Measurements from ENCODE around the gene OSMR.

OSMR gene

DNA sequence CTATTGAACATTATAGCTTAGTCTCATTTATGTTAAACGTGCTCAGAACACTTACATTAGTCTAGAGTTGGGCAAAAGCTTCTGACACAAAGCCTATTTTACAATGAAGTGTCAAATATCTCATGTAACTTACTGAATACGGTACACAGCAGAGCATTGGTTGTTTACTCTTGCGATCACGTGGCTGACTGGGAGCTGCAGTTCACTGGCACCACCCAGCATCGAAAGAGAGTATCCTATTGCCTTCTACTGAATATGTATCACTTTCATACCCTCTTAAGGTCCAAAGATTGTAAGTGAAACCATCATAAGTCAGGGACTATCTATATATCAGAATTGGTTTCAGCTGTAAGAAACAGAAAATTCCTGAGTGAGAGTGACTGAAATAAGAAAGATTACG lies 42.6 kb upstream of the OSMR start:
- no peaks in the 10 kb centered on the region for H3K9me2 ChIP-seq (replicated peaks; ENCODE audit: insufficient read depth, low read length)
- no peak overlapping the region for H2AFZ ChIP-seq (ENCODE audit: low read depth, low read length, severe bottlenecking)
- H3K9ac ChIP-seq (ENCODE audit: low read length), result no peak overlapping the region
- no peak overlapping the region for H3K4me3 ChIP-seq (ENCODE audit: insufficient read depth, low read length, poor library complexity, severe bottlenecking)
- H3K9me3 ChIP-seq (ENCODE audit: insufficient read depth, low read length), result no peaks in the 10 kb centered on the region
- no peak overlapping the region for H3K27ac ChIP-seq (ENCODE audit: low read depth, low read length)
- H3F3A ChIP-seq (ENCODE audit: insufficient read depth), result no peaks in the 10 kb centered on the region
- H4K20me1 ChIP-seq (ENCODE audit: low read depth, low read length), result no peaks in the 10 kb centered on the region
- no peaks in the 10 kb centered on the region for H3K36me3 ChIP-seq (ENCODE audit: low read length)
- no peaks in the 10 kb centered on the region for H3K27me3 ChIP-seq (ENCODE audit: low read length)
- H3K4me2 ChIP-seq (ENCODE audit: low read depth, low read length, poor library complexity, severe bottlenecking), result no peak overlapping the region
- no peaks in the 10 kb centered on the region for H3K79me2 ChIP-seq (ENCODE audit: insufficient read depth, low read length)
- TF ChIP-seq, protein P1, sequence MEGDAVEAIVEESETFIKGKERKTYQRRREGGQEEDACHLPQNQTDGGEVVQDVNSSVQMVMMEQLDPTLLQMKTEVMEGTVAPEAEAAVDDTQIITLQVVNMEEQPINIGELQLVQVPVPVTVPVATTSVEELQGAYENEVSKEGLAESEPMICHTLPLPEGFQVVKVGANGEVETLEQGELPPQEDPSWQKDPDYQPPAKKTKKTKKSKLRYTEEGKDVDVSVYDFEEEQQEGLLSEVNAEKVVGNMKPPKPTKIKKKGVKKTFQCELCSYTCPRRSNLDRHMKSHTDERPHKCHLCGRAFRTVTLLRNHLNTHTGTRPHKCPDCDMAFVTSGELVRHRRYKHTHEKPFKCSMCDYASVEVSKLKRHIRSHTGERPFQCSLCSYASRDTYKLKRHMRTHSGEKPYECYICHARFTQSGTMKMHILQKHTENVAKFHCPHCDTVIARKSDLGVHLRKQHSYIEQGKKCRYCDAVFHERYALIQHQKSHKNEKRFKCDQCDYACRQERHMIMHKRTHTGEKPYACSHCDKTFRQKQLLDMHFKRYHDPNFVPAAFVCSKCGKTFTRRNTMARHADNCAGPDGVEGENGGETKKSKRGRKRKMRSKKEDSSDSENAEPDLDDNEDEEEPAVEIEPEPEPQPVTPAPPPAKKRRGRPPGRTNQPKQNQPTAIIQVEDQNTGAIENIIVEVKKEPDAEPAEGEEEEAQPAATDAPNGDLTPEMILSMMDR (IDR thresholded peaks at IDR 0.05; ENCODE audit: insufficient read depth, low read length, poor library complexity, severe bottlenecking), result no peak
- no peak for TF ChIP-seq EZH2phosphoT487 (conservative IDR thresholded peaks at IDR 0.05; ENCODE audit: low read length)

DNA sequence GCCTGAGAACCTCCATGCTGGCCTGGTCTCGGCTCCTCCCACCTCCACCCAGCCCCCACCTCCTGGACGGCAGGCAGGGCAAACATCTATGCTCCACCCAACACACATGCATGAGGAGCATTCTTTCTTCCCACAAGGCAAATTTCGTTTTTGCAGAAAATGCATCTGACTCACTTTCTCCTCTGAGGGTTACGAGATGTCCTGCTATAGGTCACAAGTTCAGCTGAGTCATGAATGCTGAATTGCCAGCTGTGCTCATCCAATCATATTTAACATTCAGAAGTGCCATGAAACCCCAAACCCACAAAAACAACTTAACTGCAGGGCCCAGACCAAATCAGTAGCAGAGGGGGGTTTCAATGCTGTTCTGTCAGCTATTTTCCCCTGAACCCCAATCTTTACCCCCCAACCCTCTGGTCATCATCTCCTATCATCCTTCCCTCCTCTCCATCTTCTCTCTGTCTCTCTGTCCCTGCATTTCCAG lies 39.0 kb upstream of the OSMR start:
- Histone ChIP-seq H3K36me3 (ENCODE audit: low read length) (no peaks in the 10 kb centered on the region), H3F3A (ENCODE audit: insufficient read depth) (no peaks in the 10 kb centered on the region), H3K9ac (ENCODE audit: low read length) (no peak overlapping the region), H3K4me3 (ENCODE audit: insufficient read depth, low read length, poor library complexity, severe bottlenecking) (no peak overlapping the region), H4K20me1 (ENCODE audit: low read depth, low read length) (no peaks in the 10 kb centered on the region), H3K4me2 (ENCODE audit: low read depth, low read length, poor library complexity, severe bottlenecking) (no peak overlapping the region), H3K79me2 (ENCODE audit: insufficient read depth, low read length) (no peaks in the 10 kb centered on the region), H3K27ac (ENCODE audit: low read depth, low read length) (no peak overlapping the region), H3K9me3 (ENCODE audit: insufficient read depth, low read length) (no peaks in the 10 kb centered on the region), H3K27me3 (ENCODE audit: low read length) (no peaks in the 10 kb centered on the region), H2AFZ (ENCODE audit: low read depth, low read length, severe bottlenecking) (no peak overlapping the region), H3K9me2 (replicated peaks; ENCODE audit: insufficient read depth, low read length) (no peaks in the 10 kb centered on the region)
- TF ChIP-seq, protein P1 (IDR thresholded peaks at IDR 0.05; ENCODE audit: insufficient read depth, low read length, poor library complexity, severe bottlenecking), result no peak
- TF ChIP-seq EZH2phosphoT487 (conservative IDR thresholded peaks at IDR 0.05; ENCODE audit: low read length), result no peak

DNA sequence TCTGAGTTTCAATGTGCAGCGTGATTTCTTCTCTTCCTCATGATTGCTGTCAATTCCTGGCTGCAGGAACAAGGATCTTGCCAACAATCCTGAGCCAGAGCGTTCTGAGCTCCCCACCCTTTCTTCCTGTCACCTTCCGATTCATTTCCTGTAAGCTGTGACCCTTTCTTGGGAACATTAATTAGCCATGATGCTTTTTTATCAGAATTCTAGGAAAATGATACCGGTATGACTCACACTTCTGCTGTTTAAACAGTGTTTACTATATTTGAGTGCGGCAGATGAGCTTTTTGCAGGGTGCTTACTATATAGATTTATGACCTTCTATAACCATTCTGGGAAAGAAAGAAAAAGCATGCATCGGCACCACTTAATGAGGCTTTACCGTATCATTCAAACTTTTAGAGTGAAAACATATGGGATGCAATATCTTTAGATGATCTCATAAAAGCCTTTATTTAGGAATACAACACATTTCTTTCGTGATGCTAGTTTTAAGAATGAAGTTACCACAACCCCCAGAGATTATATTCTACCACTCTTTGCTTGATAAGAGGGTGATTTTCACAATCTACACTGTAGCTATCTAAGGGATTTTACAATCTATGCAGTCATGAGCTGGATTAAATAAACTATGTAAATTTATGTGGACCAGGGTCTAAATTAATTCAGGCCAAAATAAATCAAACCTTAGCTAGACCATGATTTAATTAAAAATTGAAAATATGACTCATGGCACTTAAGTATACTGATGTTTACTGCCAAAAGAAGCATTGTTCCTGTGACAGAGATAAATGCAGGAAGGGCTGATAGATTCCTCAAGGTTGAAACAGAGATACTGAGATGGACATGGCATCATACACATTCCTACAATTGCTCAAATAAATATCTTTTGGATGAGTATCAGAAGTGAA lies 38.0 kb upstream of the OSMR start:
- Histone ChIP-seq H4K20me1 (ENCODE audit: low read depth, low read length) (no peaks in the 10 kb centered on the region), H3K4me2 (ENCODE audit: low read depth, low read length, poor library complexity, severe bottlenecking) (no peak overlapping the region), H3F3A (ENCODE audit: insufficient read depth) (no peaks in the 10 kb centered on the region), H3K9me3 (ENCODE audit: insufficient read depth, low read length) (no peaks in the 10 kb centered on the region), H3K4me3 (ENCODE audit: insufficient read depth, low read length, poor library complexity, severe bottlenecking) (no peak overlapping the region), H3K27me3 (ENCODE audit: low read length) (no peaks in the 10 kb centered on the region), H3K79me2 (ENCODE audit: insufficient read depth, low read length) (no peaks in the 10 kb centered on the region), H3K27ac (ENCODE audit: low read depth, low read length) (no peak overlapping the region), H3K9ac (ENCODE audit: low read length) (no peak overlapping the region), H3K36me3 (ENCODE audit: low read length) (no peaks in the 10 kb centered on the region), H2AFZ (ENCODE audit: low read depth, low read length, severe bottlenecking) (no peak overlapping the region), H3K9me2 (replicated peaks; ENCODE audit: insufficient read depth, low read length) (no peaks in the 10 kb centered on the region)
- TF ChIP-seq EZH2phosphoT487 (conservative IDR thresholded peaks at IDR 0.05; ENCODE audit: low read length), result no peak
- TF ChIP-seq, protein P1 (IDR thresholded peaks at IDR 0.05; ENCODE audit: insufficient read depth, low read length, poor library complexity, severe bottlenecking), result no peak
